Sigmoid colon (tissue), 3 donors: Measurements from ENCODE around the gene EPB42.

Experiments used
- CTCF ChIP-seq, 4 experiments: fragments of 450-650 bp in 3 of 4; fragments of 200-600 bp in 1 of 4; IDR thresholded peaks; one replicate each; pipeline ENCODE4 v1.5.1; 2016 to 2019; ENCODE audit warnings: antibody characterized with exemption in 4 of 4, mild to moderate bottlenecking in 3 of 4, moderate library complexity in 2 of 4
- POLR2A ChIP-seq, 2 donors: fragments of 450-650 bp; IDR thresholded peaks; one replicate each; pipeline ENCODE4 v1.6.1; 2016; ENCODE audit warnings: antibody characterized with exemption in 2 of 2, mild to moderate bottlenecking in 2 of 2, moderate library complexity in 2 of 2

DNA sequence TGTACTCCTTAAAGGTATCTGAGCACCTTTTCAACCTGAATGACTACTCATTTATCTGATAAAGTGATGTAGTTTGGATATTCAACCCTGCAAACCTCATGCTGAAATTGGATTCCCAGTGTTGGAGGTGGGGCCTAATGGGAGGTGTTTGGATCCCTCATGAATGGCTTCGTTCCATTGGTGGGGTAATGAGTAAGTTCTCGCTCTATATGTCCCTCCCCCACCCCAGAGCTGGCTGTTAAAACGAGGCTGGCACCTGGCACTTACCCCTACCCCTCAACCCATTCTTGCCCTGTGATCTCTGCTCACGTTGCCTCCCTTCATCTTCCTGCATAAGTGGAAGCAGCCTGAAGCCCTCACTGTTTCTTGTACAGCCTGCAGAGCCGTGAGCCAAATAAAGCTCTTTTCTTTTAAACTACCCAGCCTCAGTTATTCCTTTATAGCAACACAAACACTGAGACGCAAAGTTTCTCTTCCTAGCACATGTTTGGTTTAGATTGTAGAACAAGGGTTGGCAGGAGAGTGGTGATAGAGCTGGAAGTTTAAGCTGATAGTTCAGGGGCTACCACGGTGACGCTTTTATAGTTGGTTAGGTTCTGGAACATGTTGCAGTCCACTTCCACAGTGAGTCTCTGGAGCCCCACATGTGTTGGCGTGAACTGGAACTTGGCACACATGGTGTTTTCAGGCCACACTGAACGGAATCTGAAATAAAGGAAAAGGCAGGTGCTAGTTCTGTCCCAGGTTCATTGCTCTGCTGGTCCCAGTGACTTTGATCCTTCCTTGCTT, 23.9 kb downstream of the EPB42 start:
- TF ChIP-seq POLR2A (IDR thresholded peaks at IDR 0.05), result no peak
- TF ChIP-seq CTCF (IDR thresholded peaks at IDR 0.05), result no peak
